GM21515 (cell line): ENCODE data around the gene COLEC11.

ENCODE experiments used
- ATAC-seq: cut with Tn5 transposase; IDR thresholded peaks from one replicate; pipeline ENCODE4 v1.9.1; 2021; ENCODE audit not compliant: unreplicated experiment

COLEC11 gene

DNA sequence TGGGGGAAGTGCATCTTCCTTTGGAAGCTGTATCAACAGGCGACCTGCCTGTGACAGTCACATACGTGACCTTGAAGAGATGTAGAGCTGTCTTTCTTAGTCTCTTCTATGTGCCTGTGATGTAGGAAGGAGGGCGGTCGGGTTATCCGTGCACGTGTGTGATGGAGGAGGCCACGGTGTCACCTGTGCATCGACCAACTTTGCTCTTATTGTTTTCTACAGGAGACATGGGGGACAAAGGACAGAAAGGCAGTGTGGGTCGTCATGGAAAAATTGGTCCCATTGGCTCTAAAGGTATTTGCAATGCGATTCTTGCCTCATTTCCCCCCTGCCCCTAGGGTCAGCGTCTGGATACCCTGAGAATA lies 42.4 kb downstream of the COLEC11 start:
- no peak for ATAC-seq

DNA sequence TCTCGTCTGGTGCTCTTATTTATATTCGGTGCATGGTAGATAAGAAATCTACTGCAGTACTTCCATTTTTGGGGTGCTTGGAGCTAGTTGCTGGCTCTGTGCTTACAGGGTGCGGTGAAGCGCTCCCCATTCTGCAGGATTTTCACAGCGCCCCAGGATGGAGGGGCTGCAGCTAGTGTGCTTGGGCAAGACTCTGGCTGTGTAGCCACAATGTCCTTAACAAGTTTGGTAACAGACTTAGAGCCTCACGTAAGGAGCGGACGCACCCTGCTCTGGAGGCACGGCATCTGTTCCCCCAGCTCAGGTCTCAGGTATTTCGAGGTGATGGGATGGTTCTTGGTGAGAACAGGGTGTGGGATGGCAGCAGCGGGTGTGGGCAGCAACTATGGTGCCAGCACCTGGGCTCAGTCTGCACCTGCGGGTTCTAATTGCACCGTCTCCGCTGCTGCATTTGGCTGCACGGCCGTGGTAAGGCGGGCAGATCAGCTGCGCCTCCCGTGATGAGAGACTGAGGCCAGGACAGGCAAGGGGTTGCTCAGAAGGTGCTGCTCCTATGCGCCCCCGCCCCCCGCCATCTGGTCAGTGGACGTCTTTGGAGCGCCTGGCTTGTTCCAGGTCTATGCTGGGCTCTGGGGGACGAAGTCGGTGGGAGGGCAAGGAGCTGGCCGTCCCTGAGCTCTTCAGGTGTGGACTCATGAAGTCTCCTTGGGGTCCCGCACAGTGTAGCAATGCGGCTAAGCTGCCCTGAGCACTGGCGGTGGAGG lies 43.0 kb downstream of the COLEC11 start:
- no peak for ATAC-seq

DNA sequence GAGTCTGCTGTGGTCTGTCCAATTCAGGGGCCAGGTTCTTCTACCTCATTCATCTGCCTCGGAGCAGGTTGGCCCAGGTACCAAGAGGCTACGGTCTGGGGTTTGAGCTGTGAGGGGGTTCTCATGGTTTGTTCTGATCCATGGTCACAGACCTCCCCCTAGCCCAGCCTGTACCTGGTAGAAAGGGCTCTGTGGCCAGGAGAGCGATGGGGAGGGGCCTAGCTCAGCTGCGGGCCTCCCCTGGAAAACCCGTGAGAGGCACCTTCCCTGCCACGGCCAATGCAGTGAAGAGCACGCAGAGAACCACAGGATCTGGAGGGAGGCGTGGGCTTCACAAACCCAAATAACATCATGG lies 43.5 kb downstream of the COLEC11 start:
- no peak for ATAC-seq

DNA sequence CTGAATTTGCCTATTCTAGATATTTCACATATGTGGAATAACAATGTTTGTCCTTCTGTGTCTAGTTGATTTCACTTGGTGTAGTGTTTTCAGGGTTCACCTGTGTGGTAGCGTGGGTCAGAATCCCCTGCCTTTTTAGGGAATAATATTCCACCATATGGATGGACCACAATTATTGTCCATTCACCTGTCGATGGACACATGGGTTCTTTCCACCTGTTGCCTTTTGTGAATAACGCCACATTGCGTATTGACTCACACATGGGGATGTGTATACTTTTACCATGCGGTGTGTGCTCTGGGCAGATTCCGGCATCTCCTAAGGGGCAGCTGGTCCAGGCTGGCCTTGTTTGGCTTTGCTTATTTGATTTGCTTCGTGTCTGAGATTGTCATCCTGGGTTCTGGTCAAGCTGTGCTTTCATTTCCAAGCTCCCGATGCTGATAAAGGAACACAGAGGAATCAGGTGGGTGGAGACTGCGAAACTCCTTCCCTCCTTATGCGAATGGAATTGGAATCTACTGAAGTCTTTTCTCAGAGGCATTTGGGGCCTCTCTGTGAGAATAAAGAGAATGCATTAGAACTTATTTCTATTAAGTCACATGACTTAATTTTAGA lies 44.2 kb downstream of the COLEC11 start:
- no peak for ATAC-seq

DNA sequence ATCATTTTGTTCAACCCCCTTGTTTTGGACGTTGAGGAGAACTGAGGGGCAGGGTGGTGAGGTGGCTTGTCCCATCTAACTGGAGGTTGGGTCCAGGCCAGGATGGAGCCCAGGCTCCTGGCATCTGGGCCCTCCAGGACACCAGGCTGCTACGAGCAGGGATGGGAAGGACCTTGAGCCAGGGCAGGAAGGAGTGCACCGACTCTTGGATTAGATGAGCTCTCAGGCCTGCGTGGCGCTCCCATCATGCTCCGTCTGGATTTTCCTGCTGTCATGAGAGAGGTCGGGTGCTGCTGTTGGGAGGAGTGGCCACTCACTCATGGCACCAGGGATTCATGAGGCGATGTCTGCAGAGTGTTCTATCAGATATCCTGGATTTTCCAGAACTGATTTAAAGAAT lies 44.7 kb downstream of the COLEC11 start:
- no peak for ATAC-seq

DNA sequence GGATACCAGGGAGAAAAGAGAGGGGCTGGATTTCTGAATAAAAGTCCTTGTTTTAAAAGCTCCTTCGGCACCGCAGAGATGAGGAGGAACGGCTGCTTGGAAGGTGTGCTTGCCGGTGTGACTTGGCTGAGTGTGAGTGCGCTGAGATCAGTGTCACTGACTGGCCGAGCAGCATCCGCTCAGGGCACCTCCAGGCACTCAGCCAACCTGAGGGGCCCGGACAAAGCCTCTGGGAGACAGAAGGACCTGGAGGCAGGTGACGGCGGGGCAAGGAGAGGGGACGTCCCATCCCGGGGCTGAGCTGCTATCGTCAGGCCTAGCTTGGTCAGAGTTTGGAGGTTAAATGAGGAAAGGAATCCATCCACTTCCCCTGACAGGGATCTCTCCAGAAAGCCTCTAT lies 46.3 kb downstream of the COLEC11 start:
- ATAC-seq: no peak

DNA sequence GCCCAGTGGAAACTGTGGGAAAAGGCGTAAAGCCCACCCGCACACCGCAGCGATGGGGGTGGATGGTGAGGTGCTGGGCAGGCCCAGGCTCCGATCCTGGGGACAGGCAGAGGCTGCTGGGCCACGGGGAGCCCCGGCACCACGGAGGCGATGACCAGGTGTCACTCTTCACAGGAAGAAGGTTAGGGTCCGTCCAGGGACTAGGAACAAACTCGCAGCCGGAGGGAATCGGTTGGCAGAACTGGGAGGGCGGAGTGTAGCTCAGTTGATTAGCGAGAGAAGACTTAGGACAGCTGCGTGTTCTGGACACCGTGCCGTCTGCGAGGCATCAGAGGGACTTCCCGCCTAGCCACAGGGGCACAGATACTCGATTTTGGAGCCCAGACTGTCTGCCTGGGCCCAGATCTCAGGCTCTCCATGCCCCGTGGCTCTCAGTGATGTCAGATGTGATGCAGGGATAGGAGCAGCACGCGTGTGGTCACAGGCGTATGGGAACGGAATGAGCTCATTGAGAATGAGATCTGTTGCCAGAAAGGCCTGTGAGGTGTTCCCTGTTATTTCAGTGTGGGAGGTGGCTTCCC lies 47.0 kb downstream of the COLEC11 start:
- no peak for ATAC-seq

DNA sequence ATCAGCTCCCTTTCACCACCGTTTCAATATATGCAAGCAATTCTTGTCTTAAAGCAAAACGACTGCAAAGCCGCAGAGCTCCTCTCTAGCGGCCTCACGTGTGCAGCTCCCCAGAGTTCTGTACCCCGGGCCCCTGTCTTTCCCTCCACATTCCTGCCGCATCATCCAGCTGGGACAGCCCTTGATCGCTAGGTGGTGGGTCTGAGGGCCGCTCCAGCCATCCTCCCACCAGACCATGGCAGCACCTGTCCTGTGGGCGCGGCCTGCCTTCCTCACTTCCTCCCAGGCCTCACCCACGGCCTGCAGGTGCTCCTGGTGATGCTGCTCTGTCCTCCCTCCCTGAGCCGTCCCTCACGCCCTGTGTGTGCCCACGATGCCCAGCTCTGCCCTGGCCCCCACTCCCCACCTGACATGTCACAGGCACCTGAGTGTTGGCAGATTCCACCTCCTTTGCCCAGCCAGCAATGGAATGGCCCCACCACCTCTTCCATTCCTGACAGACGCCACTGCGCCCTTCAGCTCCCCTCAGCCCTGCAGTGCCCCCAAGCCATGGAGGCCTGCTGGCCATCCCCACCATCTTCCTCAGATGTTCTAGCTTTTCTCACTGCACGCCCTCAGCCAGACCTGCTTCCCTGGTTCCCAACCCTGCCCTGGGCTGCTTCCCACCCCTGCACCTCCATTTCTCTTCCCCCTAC lies 47.8 kb downstream of the COLEC11 start:
- no peak for ATAC-seq

DNA sequence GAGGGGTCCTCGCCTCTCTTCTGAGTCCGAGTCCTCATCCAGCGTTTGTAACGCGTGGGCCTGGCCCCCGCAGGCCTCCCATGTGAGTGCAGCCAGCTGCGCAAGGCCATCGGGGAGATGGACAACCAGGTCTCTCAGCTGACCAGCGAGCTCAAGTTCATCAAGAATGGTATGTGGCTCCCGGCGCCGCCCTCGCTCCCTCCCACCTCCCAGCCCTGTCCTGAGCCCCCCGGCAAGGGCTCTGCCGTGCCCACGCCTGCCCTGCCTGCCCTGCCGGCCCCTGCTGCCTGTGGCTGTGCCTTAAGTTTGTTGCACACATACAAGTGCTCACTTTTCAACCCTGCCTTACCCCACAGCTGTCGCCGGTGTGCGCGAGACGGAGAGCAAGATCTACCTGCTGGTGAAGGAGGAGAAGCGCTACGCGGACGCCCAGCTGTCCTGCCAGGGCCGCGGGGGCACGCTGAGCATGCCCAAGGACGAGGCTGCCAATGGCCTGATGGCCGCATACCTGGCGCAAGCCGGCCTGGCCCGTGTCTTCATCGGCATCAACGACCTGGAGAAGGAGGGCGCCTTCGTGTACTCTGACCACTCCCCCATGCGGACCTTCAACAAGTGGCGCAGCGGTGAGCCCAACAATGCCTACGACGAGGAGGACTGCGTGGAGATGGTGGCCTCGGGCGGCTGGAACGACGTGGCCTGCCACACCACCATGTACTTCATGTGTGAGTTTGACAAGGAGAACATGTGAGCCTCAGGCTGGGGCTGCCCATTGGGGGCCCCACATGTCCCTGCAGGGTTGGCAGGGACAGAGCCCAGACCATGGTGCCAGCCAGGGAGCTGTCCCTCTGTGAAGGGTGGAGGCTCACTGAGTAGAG lies 48.7 kb downstream of the COLEC11 start:
- no peak for ATAC-seq

DNA sequence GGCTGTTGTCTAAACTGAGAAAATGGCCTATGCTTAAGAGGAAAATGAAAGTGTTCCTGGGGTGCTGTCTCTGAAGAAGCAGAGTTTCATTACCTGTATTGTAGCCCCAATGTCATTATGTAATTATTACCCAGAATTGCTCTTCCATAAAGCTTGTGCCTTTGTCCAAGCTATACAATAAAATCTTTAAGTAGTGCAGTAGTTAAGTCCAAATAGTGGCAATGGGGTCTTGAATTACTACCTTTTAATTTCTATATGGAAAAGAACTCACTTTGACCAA lies 49.3 kb downstream of the COLEC11 start:
- ATAC-seq: peak; percentile 76

DNA sequence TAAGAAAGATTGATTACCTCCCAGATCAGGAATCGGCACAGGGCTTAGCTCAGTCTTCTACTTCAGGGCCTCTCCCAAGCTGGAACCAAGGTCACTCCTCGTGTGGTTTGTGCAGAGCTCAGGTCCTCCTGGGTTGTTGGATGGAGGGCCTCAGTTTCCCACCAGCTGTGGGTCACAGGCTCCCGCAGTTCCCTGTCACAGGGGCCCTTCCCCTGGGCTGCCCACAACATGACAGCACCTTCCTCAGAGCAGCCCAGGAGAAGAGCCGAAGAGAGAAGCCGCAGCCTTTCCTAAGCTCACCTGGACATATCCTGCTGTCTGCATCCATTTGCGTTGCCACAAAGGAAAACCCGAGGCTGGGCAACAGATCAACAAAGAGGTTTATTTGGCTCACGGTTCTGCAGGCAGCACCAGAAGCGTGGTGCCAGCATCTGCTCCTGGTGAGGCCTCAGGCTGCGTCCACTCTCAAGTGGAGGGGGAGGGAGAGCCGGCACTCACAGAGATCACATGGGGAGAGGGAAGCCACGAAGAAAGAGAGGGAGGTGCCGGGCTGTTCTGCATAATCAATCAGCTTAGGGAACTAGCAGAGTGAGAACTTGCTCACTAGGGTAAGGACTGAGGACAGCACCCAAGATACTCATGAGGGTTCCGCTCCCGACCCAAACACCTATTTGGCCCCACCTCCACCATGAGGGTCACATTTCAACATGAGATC lies 50.1 kb downstream of the COLEC11 start:
- no peak for ATAC-seq

DNA sequence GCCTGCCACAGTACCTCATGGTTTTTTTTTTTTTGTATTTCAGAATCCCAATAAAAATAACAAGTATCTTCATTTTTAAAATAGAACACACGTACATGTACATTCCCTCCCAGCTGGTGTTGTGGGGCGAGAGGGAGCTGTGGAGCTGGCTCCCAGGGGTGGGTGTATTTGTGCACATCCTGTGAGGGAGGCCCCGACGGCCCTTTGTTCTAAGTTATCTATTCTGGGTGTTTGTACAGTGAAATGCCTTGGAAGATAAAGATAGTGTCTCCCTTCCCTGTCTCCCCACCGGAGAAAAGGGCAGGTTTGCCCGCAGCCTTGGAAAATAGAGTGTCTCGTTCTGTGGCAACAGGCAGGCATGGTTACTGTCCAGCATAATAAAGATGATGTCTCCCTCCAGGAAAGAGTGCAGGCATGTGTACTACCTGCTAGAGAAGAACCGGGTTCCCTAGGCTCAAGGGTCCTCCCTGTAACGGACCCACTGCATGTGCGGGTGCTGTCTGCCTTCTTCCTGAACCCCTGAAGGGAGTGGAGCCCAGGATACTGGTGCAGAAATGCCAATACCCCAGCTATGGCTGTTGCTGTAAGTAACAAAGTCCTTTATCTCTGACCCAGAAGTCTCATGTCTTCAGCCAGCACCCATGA lies 51.0 kb downstream of the COLEC11 start:
- no peak for ATAC-seq

DNA sequence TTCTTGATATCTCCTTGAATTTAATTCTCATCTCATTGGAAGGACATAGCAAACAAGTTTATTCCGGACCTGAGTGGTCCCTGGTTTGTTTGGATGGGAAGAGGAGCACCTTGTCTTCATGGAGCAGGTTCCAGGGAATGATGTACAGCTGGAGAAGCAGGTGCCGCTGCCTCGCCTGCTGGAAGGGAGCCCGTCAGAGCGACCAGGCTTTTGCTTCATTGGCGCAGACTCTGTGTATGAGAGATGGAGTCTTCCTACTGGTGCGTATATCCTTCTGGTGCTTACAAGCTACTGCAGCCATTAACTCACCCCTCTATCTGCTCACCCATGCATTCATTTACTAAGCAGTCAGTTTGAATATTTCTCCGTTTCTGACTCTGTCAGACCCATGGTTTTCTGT lies 51.5 kb downstream of the COLEC11 start:
- no peak for ATAC-seq

DNA sequence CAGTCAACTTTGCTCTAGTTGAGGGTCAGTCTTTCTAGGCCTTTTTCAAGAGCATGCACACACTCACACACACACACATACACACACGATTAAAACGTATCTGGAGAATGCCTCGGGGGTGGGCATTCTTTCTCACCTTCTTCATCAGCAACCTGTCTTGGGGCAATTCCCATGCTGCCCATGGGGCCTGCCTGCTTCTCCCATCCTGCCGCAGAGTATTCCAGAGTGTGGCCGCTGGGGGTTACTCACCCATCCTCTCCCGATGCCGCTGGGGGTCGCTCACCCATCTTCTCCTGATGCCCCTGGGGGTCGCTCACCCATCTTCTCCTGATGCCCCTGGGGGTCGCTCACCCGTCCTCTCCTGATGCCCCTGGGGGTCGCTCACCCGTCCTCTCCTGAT lies 52.3 kb downstream of the COLEC11 start:
- ATAC-seq: no peak

DNA sequence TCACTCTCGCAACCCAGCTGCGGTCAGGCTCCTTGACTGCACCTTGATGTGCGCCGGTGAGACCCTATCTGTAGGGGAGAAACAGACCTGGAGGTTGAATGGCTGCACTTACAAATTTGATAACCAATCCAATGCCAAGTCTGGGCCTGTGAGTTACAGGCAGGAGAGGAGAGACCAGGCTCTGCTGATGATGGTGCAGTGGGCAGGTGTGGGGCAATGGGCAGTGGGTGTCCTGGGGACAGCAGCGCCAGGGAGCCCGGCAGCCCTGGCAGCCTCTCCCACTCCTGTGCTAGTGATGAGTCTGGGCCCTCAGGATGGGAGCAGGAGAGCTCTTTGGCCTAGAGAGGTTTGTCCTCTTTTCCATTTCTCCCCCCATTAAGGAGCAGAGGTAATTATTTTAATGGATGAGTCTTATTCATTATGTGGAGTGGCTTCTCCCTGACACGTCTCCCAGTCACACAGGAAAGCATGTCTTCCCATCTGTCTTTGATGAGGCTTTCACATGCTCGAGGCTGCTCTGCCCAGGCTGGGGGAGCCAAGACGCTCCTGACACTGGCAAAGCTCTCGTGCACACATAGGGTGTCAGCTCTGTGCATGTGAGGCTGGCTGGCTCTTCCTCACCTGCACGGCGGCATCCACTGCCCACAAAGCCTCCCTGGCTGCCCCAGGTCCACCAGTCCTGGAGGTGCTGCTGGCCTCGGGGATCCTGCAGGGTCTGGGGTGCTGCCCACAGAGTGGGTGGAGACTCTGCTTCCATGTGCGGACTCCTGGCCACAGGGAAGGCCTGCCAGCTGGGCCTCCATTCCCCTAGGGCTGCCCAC lies 53.1 kb downstream of the COLEC11 start:
- ATAC-seq: no peak

DNA sequence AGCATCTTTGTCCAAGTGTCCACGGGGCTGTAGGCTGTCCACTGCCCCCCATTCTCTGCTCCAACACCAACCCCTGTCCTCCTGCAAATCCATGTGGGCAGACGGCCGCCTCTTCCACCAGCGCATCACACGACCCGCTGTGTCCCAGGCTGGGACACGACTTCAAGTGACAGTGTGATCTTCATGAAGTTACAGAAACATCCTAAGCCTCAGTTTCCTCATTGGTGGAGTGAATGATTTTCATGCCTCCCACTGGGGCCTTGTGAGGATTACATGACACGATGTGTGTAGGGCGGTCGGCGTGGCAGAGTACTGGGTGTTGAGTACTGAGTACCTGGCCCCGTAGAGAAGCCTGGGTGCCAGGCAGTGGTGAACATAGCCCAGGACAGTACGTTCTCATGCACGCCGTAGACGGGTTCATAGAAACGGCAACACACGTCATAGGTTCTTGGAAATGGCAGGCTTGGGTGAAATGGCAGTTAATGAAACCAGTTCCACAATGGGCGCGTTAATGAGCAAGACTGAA lies 53.8 kb downstream of the COLEC11 start:
- no peak for ATAC-seq

DNA sequence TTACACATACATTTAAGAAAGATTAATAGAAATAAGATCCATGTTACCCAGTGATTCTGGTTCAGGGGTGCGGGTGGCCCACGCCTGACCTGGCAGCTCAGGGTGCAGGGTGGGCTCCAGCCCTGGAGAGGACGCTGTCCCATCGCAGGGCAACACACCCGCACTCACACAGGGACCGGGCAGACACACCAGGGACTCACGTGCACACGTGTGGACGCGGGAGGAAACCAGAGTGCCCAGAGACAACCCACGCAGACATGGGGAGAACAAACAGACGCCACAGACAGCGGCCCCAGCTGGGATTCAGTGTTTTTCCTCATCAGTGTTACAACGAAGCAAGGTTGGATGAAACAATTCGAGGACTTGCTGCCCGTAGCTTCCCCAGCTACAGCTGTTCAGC lies 54.7 kb downstream of the COLEC11 start:
- ATAC-seq: no peak

DNA sequence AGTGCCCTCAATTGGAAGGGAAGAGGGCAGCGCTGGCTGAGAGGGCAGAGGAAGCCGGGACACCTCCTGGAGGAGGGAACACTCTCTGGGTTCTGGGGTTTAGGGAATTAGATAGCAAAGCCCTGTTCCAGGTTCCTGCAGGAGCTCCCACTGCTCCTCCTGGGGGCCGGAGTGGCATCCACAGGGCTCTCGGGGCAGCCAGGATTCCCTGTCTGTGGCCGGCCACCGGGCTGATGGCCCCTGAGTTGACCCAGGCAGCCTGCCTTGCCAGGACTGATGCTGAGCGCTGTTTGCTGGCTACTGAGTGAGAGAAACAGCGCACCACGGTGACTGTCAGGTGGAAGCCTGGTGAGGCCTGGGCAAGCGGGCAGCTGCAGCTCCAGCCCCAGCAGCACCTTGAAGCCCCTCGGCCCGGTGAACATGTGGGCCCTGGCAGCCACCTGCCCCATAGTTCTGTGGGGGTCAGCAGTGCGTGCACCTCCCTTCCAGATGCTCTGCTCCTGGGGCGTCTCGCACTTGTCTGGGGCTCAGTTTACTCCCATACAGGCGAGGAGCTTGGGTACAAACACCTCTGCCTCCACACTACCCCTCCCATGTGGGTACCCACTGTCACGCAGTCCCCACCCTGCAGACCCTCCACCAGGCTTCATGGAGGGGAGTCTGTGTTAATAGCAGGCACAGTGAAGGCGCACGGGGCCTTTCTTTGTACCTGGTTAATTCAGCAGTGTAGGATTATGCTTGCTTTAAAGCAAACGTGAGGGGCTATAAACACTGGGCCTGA lies 55.4 kb downstream of the COLEC11 start:
- ATAC-seq: no peak
